Hematopoietic multipotent progenitor cell treated with erythropoietin and hydrocortisone succinate and interleukin-3 and kit ligand, for 17 days (in vitro differentiated cells): ENCODE measurements around the gene CELF2.

ENCODE experiments used
- DNase-seq: peaks from one replicate; pipeline ENCODE4 v3.0.0-alpha.2; 2015; ENCODE audit warnings: low spot score

CELF2 gene

GRCh38 chr10:11058965-11059364 lies 41.3 kb downstream of the CELF2 start:
- no peak for DNase-seq

GRCh38 chr10:11063856-11064255 lies 46.2 kb downstream of the CELF2 start:
- DNase-seq, result no peak

DNA sequence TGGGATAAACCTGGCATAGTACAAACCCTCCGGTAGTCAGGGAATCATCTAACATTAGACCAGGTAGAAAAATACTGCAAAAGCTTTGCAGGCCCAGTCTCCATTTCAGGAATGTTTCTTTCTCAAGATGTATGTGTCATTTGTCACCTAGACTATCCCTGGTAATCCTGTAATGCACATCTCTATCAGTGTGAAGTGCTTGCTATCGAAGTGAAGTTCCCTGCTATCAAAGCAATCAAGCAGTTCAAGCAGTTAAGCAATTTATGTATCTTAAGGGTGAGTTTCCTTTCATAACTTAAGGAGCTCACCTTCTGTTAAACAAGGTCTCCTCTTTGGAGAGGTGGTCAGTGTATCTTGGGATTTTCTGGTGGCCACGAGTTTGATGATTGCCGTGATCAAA lies 47.2 kb downstream of the CELF2 start:
- DNase-seq, result no peak

DNA sequence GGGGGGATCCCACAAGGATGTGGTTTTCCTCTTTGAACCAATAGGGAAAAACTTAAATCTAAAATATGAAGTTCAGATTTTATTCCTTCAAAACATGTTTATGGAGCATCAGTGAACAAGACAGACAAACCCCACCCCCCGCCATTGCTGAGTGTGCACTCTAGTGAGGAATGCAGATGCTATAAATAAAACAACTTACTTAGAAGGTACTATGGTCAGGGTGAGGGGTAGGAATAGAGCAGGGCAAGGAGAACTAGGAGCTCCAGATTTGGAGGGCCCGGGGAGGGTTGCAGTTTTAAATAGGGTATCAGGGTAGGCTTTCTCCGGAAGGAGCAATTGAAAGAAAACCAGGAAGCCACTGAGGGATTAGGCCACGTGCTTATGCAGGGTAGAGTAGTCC lies 47.9 kb downstream of the CELF2 start:
- DNase-seq, result no peak

DNA sequence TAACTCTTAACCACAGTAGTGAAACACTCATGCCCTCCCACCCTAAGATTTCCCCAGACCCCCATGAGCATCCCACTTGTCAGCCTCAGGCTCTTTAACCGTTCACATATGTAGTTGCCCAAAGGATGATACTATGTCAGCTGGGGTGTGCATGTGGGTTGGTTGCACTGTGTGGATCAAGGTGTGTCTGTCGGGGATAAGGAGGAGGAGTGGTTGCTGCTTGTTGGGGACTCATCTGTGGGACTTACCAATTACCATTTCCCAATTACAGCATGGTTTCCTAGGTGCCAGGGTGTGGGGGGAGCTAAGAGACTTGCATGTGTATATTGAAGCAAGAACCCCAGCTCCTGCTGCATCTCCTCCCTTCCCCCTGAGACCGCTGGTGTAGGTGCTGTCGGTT lies 48.8 kb downstream of the CELF2 start:
- DNase-seq, result no peak

- DNase-seq, result no peak
Measured at GRCh38 chr10:11068861-11069633, 51.4 kb downstream of the CELF2 start.

- no peak for DNase-seq
Measured at GRCh38 chr10:11073410-11073809, 55.7 kb downstream of the CELF2 start.

GRCh38 chr10:11074536-11075267 lies 57.0 kb downstream of the CELF2 start:
- no peak for DNase-seq

- no peak for DNase-seq
Measured at GRCh38 chr10:11076221-11076620, 58.5 kb downstream of the CELF2 start.

GRCh38 chr10:11080564-11080984 lies 62.9 kb downstream of the CELF2 start:
- DNase-seq, result no peak

GRCh38 chr10:11081408-11081807 lies 63.7 kb downstream of the CELF2 start:
- no peak for DNase-seq

DNA sequence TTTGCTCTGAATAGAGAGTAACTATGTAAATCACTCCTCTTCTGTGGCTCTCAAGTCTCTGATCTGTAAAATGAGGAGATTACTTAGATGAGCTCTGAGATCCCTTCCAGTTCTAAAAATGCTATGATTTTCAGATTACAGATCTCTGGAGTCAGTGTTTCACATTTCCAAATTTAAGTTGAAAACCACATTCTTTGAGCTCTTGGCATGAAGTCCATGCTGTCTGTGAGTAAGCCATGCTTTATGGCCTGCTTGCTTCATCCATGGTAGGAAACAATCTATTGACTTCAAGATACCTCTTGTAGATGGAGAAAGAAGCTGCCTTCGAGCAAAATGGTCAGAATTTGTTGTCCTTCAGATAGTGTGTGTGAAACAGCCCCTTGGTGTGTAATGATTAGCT lies 64.9 kb downstream of the CELF2 start:
- DNase-seq, result no peak

- DNase-seq, result no peak
Measured at GRCh38 chr10:11083051-11083450, 65.4 kb downstream of the CELF2 start.

- no peak for DNase-seq
Measured at GRCh38 chr10:11085545-11085944, 67.9 kb downstream of the CELF2 start.

DNA sequence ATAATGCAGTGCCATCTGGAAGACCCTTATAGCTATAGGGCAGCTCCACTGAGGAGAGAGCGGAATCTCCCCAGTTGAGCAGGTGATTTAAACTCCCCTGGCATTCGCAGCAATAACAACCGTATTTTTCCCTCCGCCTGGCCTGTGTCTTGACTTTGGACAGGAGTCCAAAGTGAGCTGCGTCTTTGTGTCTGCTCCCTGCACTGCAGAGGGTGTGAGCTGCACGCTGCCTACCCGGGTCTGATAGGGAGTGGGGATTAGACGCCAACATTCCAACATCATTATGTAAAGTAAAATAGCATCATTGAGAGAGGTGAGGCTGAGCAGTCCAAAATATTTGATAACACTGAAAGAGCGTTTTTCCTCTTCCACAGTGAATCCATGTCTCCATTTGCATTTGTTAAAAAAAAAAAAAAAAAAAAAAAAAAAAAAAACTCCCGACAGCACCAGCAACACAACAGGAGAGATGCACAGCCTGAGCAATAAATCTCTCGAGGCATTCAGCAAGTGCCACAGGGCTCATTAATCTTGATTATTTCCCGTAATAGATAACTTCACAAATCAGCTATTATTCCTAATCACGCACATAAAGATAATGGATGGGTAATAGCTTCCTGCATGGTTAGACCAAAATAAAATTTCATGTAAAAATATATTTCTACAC lies 68.6 kb downstream of the CELF2 start:
- DNase-seq, result no peak

- no peak for DNase-seq
Measured at GRCh38 chr10:11087372-11087771, 69.7 kb downstream of the CELF2 start.

GRCh38 chr10:11088709-11089108 lies 71.0 kb downstream of the CELF2 start:
- DNase-seq, result no peak

DNA sequence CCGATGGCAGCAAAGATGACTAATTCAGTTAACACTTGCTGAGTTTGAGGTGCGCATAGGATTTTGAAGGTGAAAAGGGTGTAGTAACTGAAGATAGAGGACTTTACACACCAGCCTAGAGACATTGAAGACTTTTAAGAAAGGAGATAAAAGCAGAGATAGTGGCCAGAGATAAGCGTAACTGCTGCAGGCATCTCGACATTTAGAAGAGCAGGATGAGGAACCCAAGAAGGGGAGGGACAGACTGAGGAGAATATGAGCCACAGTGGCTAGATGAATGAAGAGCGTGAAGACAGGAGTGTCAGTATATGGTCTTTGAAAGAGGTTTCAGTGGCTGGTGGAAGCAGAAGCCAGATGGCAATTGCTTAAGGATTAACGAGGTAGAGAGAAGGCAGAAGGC lies 71.6 kb downstream of the CELF2 start:
- DNase-seq, result no peak

DNA sequence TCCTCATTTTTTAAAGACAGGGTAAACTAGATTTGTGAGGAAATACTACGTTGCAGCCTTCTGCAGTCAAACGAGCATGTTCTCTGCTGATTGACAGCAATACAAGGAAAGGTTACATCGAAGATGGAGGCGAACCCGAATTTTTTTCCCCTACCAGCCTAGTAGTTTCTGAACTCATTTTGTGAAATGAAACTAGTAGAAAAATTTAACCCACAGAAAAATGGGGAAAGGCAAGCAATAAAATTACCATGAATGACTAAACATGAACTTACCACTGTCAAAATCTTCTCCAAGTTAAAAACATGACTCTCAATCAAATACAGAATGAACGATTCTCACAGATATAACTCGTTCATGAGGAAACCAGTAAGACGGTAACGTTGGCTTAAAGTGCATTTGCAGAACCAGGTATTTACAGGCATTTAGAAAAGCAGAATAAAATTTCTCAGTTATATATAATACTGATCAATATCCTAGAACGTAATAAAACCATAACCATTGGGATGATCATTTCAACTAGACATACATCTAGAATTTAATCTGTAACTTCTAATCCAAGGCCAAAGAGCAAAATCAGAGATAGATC lies 73.9 kb downstream of the CELF2 start:
- no peak for DNase-seq

- DNase-seq, result no peak
Measured at GRCh38 chr10:11093771-11094736, 76.4 kb downstream of the CELF2 start.

GRCh38 chr10:11095374-11095801 lies 77.7 kb downstream of the CELF2 start:
- DNase-seq, result no peak
